ENCODE results near the gene ZDBF2.
"Not testable (repeated sequence)": the region's sequence is repeated elsewhere in the genome, so short reads cannot be mapped to it uniquely, and the experiment has no call there.

DNA sequence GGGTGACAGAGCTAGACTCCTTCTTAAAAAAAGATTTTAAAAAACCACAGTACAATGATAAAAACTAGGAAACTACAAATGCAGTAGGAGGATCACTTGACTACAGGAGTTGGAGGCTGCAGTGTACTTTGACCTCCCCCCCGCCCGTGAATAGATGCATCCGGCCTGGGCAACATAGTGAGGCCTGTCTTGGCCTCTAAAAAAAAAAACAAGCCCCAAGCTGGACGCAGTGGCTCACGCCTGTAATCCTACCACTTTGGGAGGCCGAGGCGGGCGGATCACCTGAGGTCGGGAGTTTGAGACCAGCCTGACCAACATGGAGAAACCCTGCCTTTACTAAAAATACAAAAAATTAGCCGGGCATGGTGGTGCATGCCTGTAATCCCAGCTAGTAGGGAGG is 25.1 kb downstream of the ZDBF2 start:
- TF ChIP-seq, protein P1, sequence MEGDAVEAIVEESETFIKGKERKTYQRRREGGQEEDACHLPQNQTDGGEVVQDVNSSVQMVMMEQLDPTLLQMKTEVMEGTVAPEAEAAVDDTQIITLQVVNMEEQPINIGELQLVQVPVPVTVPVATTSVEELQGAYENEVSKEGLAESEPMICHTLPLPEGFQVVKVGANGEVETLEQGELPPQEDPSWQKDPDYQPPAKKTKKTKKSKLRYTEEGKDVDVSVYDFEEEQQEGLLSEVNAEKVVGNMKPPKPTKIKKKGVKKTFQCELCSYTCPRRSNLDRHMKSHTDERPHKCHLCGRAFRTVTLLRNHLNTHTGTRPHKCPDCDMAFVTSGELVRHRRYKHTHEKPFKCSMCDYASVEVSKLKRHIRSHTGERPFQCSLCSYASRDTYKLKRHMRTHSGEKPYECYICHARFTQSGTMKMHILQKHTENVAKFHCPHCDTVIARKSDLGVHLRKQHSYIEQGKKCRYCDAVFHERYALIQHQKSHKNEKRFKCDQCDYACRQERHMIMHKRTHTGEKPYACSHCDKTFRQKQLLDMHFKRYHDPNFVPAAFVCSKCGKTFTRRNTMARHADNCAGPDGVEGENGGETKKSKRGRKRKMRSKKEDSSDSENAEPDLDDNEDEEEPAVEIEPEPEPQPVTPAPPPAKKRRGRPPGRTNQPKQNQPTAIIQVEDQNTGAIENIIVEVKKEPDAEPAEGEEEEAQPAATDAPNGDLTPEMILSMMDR (optimal IDR thresholded peaks at IDR 0.05 in 1 of 3, IDR thresholded peaks at IDR 0.05 in 1 of 3, conservative IDR thresholded peaks at IDR 0.05 in 1 of 3; ENCODE audit: extremely low read depth in 1 of 3, insufficient read depth in 2 of 3, low read length in 3 of 3) = not testable (repeated sequence)
- TF ChIP-seq EZH2 (IDR thresholded peaks at IDR 0.05; ENCODE audit: low read length) = not testable (repeated sequence)

Data from keratinocyte (primary cell).